ENCODE measurements around the gene LRIF1.
"Not testable (repeated sequence)": the region's sequence is repeated elsewhere in the genome, so short reads cannot be mapped to it uniquely, and the experiment has no call there.

LRIF1 gene

GRCh38 chr1:110992329-110992728 lies 28.6 kb upstream of the LRIF1 start:
- H4K20me1 ChIP-seq (ENCODE audit: insufficient read depth, low read length); H3K4me2 ChIP-seq (ENCODE audit: insufficient read depth, low read length); H3K9ac ChIP-seq (ENCODE audit: low read depth, low read length); H3K36me3 ChIP-seq (ENCODE audit: insufficient read depth, low read length); H3K9me3 ChIP-seq (ENCODE audit: insufficient read depth, low read length, severe bottlenecking); H3K4me3 ChIP-seq (ENCODE audit: low read depth in 1 of 2, low read length in 2 of 2); H3K27ac ChIP-seq (ENCODE audit: low read length); H3K27me3 ChIP-seq (ENCODE audit: insufficient read depth, low read length, poor library complexity); DNase-seq; H2AFZ ChIP-seq (ENCODE audit: low read depth, low read length); H3K79me2 ChIP-seq (ENCODE audit: insufficient read depth, low read length); H3K4me1 ChIP-seq (ENCODE audit: insufficient read depth, low read length): not testable (repeated sequence)
- TF ChIP-seq CTCF (IDR thresholded peaks at IDR 0.05; ENCODE audit: borderline replicate concordance, extremely low read depth, low read length, poor library complexity, severe bottlenecking), result peak; percentile 67
- ATAC-seq (ENCODE audit: insufficient read depth, low read depth), result peak; percentile 71

- not testable (repeated sequence) for H3K79me2 ChIP-seq (ENCODE audit: insufficient read depth, low read length); H3K9me3 ChIP-seq (ENCODE audit: insufficient read depth, low read length, severe bottlenecking); H2AFZ ChIP-seq (ENCODE audit: low read depth, low read length); H3K9ac ChIP-seq (ENCODE audit: low read depth, low read length); H3K4me2 ChIP-seq (ENCODE audit: insufficient read depth, low read length); H3K27me3 ChIP-seq (ENCODE audit: insufficient read depth, low read length, poor library complexity); H3K27ac ChIP-seq (ENCODE audit: low read length); H3K4me1 ChIP-seq (ENCODE audit: insufficient read depth, low read length); ATAC-seq (ENCODE audit: insufficient read depth, low read depth); H3K36me3 ChIP-seq (ENCODE audit: insufficient read depth, low read length); H3K4me3 ChIP-seq (ENCODE audit: low read depth in 1 of 2, low read length in 2 of 2); H4K20me1 ChIP-seq (ENCODE audit: insufficient read depth, low read length); DNase-seq
Observed at GRCh38 chr1:110991295-110991694, 27.6 kb upstream of the LRIF1 start.

- Histone ChIP-seq H3K79me2 (ENCODE audit: insufficient read depth, low read length) (no peaks in the 10 kb centered on the region), H3K4me1 (ENCODE audit: insufficient read depth, low read length) (no peaks in the 10 kb centered on the region), H3K4me3 (ENCODE audit: low read depth in 1 of 2, low read length in 2 of 2) (no peak overlapping the region), H3K27me3 (ENCODE audit: insufficient read depth, low read length, poor library complexity) (peaks cover 4% of the 10 kb centered on the region), H3K9me3 (ENCODE audit: insufficient read depth, low read length, severe bottlenecking) (no peaks in the 10 kb centered on the region), H3K4me2 (ENCODE audit: insufficient read depth, low read length) (no peak overlapping the region), H2AFZ (ENCODE audit: low read depth, low read length) (no peak overlapping the region), H3K9ac (ENCODE audit: low read depth, low read length) (no peak overlapping the region), H3K36me3 (ENCODE audit: insufficient read depth, low read length) (no peaks in the 10 kb centered on the region), H4K20me1 (ENCODE audit: insufficient read depth, low read length) (no peaks in the 10 kb centered on the region), H3K27ac (ENCODE audit: low read length) (no peak overlapping the region)
- DNase-seq (no peak), ATAC-seq (ENCODE audit: insufficient read depth, low read depth) (no peak)
- TF ChIP-seq EZH2 (IDR thresholded peaks at IDR 0.05; ENCODE audit: borderline replicate concordance, low read depth, low read length, severe bottlenecking), result no peak
- TF ChIP-seq CTCF (IDR thresholded peaks at IDR 0.05; ENCODE audit: borderline replicate concordance, extremely low read depth, low read length, poor library complexity, severe bottlenecking), result no peak
Observed at GRCh38 chr1:110990541-110990940, 26.8 kb upstream of the LRIF1 start.

- Histone ChIP-seq H3K79me2 (ENCODE audit: insufficient read depth, low read length) (no peaks in the 10 kb centered on the region), H3K9me3 (ENCODE audit: insufficient read depth, low read length, severe bottlenecking) (no peaks in the 10 kb centered on the region), H3K27ac (ENCODE audit: low read length) (no peak overlapping the region), H3K4me1 (ENCODE audit: insufficient read depth, low read length) (no peaks in the 10 kb centered on the region), H2AFZ (ENCODE audit: low read depth, low read length) (no peak overlapping the region), H3K36me3 (ENCODE audit: insufficient read depth, low read length) (no peaks in the 10 kb centered on the region), H4K20me1 (ENCODE audit: insufficient read depth, low read length) (no peaks in the 10 kb centered on the region), H3K27me3 (ENCODE audit: insufficient read depth, low read length, poor library complexity) (no peaks in the 10 kb centered on the region), H3K9ac (ENCODE audit: low read depth, low read length) (no peak overlapping the region), H3K4me3 (ENCODE audit: low read depth in 1 of 2, low read length in 2 of 2) (no peak overlapping the region), H3K4me2 (ENCODE audit: insufficient read depth, low read length) (no peak overlapping the region)
- no peak for ATAC-seq (ENCODE audit: insufficient read depth, low read depth)
- no peak for DNase-seq
- TF ChIP-seq EZH2 (IDR thresholded peaks at IDR 0.05; ENCODE audit: borderline replicate concordance, low read depth, low read length, severe bottlenecking), result no peak
- no peak for TF ChIP-seq CTCF (IDR thresholded peaks at IDR 0.05; ENCODE audit: borderline replicate concordance, extremely low read depth, low read length, poor library complexity, severe bottlenecking)
Observed at GRCh38 chr1:110986407-110986891, 22.7 kb upstream of the LRIF1 start.

Data from DND-41 (cell line).